Measurements from ENCODE around the gene TNFSF10. TPM values are rescaled to one million over a fixed set of nuclear protein-coding genes. Genes with fewer than 3 reads are reported as not detected.

Gene TNFSF10
- polyA plus RNA-seq, 1 donor = 124 TPM

GRCh38 chr3:172461530-172462138, 61.6 kb downstream of the TNFSF10 start:
- peaks cover 7% of the 10 kb centered on the region for H3K27me3 ChIP-seq (ENCODE audit: control insufficient read depth, insufficient read depth, low read length)
- H3K4me1 ChIP-seq (ENCODE audit: control insufficient read depth, insufficient read depth, low read length) = no peaks in the 10 kb centered on the region
- DNase-seq = peak in 1 of 2 donors; percentile 21
- H3K27ac ChIP-seq (ENCODE audit: low read length) = no peak overlapping the region
- WGBS (ENCODE audit: insufficient coverage, low lambda C conversion rate) = 23% methylated on average over 5 of the region's 5 CpGs
- no peak overlapping the region for H3K4me3 ChIP-seq (ENCODE audit: low read length)
- no peaks in the 10 kb centered on the region for H3K9me3 ChIP-seq (ENCODE audit: control insufficient read depth, low read depth, low read length)
- no peaks in the 10 kb centered on the region for H3K36me3 ChIP-seq (ENCODE audit: control insufficient read depth, insufficient read depth, low read length)

GRCh38 chr3:172456404-172456803, 66.8 kb downstream of the TNFSF10 start:
- no peaks in the 10 kb centered on the region for H3K4me1 ChIP-seq (ENCODE audit: control insufficient read depth, insufficient read depth, low read length)
- no peak overlapping the region for H3K27ac ChIP-seq (ENCODE audit: low read length)
- H3K9me3 ChIP-seq (ENCODE audit: control insufficient read depth, low read depth, low read length) = no peaks in the 10 kb centered on the region
- no peaks in the 10 kb centered on the region for H3K36me3 ChIP-seq (ENCODE audit: control insufficient read depth, insufficient read depth, low read length)
- no peak overlapping the region for H3K4me3 ChIP-seq (ENCODE audit: low read length)
- peaks cover 14% of the 10 kb centered on the region for H3K27me3 ChIP-seq (ENCODE audit: control insufficient read depth, insufficient read depth, low read length)
- 100% methylated on average over 1 of the region's 3 CpGs for WGBS (ENCODE audit: insufficient coverage, low lambda C conversion rate)
- no peak for DNase-seq

Other genes starting within 250 kb of the TNFSF10 start
- gene GHSR, start 75.0 kb downstream of the TNFSF10 start, polyA plus RNA-seq = not detected
- gene NCEH1, start 187.6 kb upstream of the TNFSF10 start, polyA plus RNA-seq = 4.1 TPM
- 16.2 TPM for gene ECT2, start 227.3 kb upstream of the TNFSF10 start, polyA plus RNA-seq

Measured in large intestine (tissue), 3 donors.